GM10248 (cell line): ENCODE measurements around the gene GPATCH4.
A peak's percentile ranks its signal among the peaks of the same experiment; 100 is the strongest.

Source experiments
- CTCF ChIA-PET: fragments of 300-600 bp; sonication (Branson Sonifier 250); formaldehyde crosslinking; extraction: SDS; loops from one replicate; lab custom pipeline; 2021; ENCODE audit warnings: antibody characterized with exemption; lab: Yijun Ruan, JAX
- POLR2A ChIA-PET: fragments of 350-650 bp; sonication (Branson Sonifier 250); formaldehyde crosslinking; extraction: SDS; loops from one replicate; lab custom pipeline; 2020; ENCODE audit warnings: antibody characterized with exemption; lab: Yijun Ruan, JAX
- DNase-seq: peaks from one replicate; pipeline ENCODE4 v3.0.0; 2012; ENCODE audit errors: extremely low spot score
- TF ChIP-seq, protein P1 (sequence below): IDR thresholded peaks from 2 replicates; pipeline ENCODE4 v1.5.1; 2012; ENCODE audit warnings: mild to moderate bottlenecking, low read depth; ENCODE audit errors: extremely low read depth, missing control alignments, control extremely low read depth

GPATCH4 gene

DNA sequence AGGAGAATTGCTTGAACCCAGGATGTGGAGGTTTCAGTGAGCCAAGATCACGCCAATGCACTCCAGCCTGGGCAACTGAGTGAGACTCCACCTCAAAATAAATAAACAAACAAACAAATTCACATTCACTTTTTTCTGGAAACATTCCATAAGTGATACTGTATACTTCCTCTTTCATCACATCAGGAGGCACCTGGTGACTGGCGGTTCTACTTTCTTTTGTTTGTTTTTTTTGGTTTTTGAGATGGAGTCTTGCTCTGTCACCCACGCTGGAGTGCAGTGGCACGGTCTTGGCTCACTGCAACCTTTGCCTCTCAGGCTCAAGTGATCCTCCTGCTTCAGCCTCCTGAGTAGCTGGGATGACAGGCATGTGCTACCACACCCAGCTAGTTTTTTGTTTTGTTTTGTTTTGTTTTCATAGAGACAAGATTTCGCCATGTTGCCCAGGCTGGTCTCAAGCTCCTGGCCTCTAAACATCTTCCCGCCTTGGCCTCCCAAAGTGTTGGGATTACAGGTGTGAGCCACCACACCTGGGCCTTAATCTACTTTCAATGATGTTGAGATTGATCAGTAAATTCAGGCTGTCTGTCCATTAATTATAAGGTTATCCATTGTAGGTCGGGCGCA, 28.7 kb upstream of the GPATCH4 start:
- ChIA-PET CTCF (interaction anchor here (1.0 to 17.0 kb wide), 6 partner anchors 10 to 96 kb away, joined by 3 to 305 read pairs (median 8); partner anchors contain the start of gene HAPLN2), POLR2A (no interaction called here)
- no peak for DNase-seq
- TF ChIP-seq, protein P1, sequence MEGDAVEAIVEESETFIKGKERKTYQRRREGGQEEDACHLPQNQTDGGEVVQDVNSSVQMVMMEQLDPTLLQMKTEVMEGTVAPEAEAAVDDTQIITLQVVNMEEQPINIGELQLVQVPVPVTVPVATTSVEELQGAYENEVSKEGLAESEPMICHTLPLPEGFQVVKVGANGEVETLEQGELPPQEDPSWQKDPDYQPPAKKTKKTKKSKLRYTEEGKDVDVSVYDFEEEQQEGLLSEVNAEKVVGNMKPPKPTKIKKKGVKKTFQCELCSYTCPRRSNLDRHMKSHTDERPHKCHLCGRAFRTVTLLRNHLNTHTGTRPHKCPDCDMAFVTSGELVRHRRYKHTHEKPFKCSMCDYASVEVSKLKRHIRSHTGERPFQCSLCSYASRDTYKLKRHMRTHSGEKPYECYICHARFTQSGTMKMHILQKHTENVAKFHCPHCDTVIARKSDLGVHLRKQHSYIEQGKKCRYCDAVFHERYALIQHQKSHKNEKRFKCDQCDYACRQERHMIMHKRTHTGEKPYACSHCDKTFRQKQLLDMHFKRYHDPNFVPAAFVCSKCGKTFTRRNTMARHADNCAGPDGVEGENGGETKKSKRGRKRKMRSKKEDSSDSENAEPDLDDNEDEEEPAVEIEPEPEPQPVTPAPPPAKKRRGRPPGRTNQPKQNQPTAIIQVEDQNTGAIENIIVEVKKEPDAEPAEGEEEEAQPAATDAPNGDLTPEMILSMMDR, result no peak

DNA sequence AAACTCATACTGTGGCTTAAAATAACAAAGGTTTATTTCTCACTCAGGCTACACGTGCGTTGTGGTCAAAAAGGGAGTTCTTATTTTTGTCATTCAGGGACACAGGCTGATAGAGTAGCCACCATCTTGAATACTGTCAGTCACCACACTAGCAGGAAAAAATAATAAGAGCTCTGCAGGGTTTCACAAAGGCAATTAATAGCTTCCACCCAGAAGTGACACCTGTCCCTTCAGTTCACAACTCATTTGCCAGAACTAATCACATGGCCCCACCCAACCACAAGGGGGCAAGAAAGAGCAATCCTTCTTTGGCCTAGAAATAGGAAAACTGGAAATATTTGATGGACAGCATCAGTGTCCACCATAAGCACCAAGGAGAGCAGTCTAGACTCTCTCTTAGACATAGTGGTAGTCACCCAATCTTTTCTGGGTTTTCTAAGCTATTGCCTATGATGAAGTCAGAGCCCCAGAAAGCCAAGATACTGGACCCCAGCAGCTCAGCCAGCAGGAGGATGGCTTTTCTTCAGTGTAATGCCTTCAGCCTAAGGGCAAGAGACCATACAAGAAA, 26.1 kb upstream of the GPATCH4 start:
- ChIA-PET CTCF (interaction anchor here (0.9 to 17.0 kb wide), 45 partner anchors 7 to 301 kb away, joined by 3 to 305 read pairs (median 5); partner anchors contain the start of genes BCAN, CRABP2, HAPLN2 and ISG20L2), POLR2A (no interaction called here)
- TF ChIP-seq, protein P1, result peak; percentile 84
- peak; percentile 55 for DNase-seq

DNA sequence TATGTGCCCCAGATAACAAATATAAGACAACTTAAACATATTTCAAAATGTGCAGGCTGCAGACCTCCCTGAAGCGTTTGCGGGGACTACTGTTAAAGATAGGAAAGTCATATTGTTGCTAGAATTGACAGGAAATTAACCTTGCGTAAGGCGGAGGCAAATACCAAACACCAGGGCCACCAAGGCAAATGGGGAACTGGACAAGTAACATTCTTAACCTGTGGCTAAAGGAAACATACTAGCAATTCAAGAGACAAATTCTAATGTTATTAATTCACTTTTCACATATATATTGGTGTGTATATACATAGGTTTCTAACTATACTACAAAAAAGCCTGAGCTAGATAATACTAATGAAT, 24.8 kb upstream of the GPATCH4 start:
- TF ChIP-seq, protein P1, result no peak
- no peak for DNase-seq
- CTCF ChIA-PET, result interaction anchor here (0.6 to 17.0 kb wide), 34 partner anchors 9 to 266 kb away, joined by 3 to 305 read pairs (median 6); partner anchors contain the start of genes BCAN, CRABP2, NAXE and NES
- POLR2A ChIA-PET, result no interaction called here

DNA sequence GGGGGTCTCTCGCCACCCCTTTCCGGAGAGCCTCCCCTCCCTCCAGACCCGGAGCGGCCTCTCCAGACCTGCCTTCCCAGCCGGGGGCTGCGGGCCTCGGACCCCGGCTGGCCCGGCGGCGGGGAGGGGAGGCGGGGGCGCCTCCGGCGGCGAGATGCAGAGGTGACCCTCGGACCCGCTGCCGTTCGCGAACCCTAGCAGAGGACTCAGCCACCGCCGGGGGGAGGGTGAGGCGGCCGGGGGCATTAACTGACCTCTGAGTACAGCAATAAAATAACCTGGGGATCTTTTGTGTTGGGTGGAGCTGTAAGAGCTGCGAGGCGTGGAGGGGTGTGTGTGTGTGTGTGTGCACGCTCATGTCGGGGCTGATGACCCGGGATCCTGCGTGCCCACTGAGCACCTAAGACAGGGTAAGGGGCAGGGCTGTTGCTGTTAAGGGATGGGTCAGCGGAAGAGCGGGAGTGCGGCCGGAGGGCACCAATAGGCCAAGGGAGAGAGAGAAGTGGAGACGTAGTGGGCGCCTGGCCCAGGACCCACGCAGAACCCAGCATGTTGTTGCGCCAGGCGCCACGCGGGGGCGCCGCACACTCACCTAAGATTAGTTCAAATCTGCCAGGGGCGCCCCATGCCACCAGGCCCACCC, 24.3 kb upstream of the GPATCH4 start:
- POLR2A ChIA-PET, result no interaction called here
- TF ChIP-seq, protein P1, result peak; percentile 83
- CTCF ChIA-PET, result interaction anchor here (0.6 to 17.0 kb wide), 28 partner anchors 9 to 266 kb away, joined by 3 to 305 read pairs (median 4); partner anchors contain the start of genes BCAN, CRABP2, METTL25B and NES
- DNase-seq, result peak; percentile 69

DNA sequence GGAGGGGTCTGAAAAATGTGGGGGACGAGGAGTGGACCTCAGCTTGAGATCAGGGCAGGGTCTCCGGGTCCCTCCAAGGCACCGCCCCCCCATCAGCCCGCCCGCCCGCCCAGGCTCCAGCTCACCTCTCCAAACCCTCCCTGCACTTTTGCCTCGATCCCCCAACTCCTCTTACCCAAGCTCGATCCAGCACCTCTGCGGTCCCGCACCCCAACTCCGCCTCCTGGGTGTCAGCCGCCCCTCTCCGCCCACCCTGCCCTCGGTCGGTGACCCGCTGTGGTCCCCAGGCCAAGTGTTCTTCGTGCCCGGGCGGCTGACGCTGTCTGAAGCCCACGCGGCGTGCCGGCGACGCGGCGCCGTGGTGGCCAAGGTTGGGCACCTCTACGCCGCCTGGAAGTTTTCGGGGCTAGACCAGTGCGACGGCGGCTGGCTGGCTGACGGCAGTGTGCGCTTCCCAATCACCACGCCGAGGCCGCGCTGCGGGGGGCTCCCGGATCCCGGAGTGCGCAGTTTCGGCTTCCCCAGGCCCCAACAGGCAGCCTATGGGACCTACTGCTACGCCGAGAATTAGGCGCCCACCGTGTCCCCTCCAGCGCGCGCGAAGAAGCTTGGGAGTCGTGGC, 23.6 kb upstream of the GPATCH4 start:
- POLR2A ChIA-PET, result interaction anchor here (0.7 to 1.1 kb wide), 2 partner anchors 32 to 102 kb away, joined by 3 read pairs; no protein-coding TSS in a partner anchor
- no peak for DNase-seq
- CTCF ChIA-PET, result interaction anchor here (0.6 to 17.0 kb wide), 40 partner anchors 8 to 280 kb away, joined by 3 to 305 read pairs (median 4); partner anchors contain the start of genes BCAN, CRABP2, MEF2D and METTL25B
- TF ChIP-seq, protein P1, result no peak
